Measurements from ENCODE around the gene LRMDA. TPM values are rescaled to one million over a fixed set of nuclear protein-coding genes. Genes with fewer than 3 reads are reported as not detected.
"Not testable (repeated sequence)": the region's sequence is repeated elsewhere in the genome, so short reads cannot be mapped to it uniquely, and the experiment has no call there.

The LRMDA gene
- total and polyA plus RNA-seq, 2 of the 13 experiments (the other 11 are each of a cell fraction or from before 2014, with no cell fraction given): 13.4 to 22.0 TPM

DNA sequence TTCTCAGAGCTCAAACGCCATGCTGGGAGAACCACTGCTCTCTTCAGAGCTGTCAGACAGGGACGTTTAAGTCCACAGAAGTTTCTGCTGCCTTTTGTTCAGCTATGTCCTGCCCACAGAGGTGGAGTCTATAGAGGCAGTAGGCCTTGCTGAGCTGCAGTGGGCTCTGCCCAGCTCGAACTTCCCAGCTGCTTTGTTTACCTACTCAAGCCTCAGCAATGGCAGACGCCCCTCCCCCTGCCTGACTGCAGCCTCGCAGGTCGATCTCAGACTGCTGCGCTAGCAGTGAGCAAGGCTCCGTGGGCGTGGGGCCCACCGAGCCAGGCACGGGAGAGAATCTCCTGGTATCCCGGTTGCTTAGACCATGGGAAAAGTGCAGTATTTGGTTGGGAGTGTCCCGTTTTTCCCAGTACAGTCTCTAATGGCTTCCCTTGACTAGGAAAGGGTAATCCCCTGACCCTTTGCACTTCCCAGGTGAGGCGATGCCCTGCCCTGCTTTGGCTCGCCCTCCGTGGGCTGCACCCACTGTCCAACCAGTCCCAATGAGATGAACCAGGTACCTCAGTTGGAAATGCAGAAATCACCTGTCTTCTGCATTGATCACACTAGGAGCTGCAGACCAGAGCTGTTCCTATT, 89.9 kb downstream of the LRMDA start (continued):
- TF ChIP-seq ZFP91 (CRISPR knock-in tag; IDR thresholded peaks at IDR 0.05; ENCODE audit: borderline replicate concordance) (peak; percentile 51; the same call in 1 of the 2 replicates), PPARG (CRISPR knock-in tag; conservative IDR thresholded peaks at IDR 0.05) (0 out of 2 replicates have a peak, but pooled peaks have one; percentile 46), KDM3A (CRISPR knock-in tag; IDR thresholded peaks at IDR 0.05; ENCODE audit: low read depth) (0 out of 2 replicates have a peak, but pooled peaks have one; percentile 46), YY1 (IDR thresholded peaks at IDR 0.05; ENCODE audit: insufficient read depth, insufficient replicate concordance, low read depth, low read length) (peak; percentile 60), HMG20B (CRISPR knock-in tag; conservative IDR thresholded peaks at IDR 0.05) (0 out of 2 replicates have a peak, but pooled peaks have one; percentile 51), FOXJ3 (CRISPR knock-in tag; IDR thresholded peaks at IDR 0.05; ENCODE audit: borderline replicate concordance) (peak; percentile 80), REL (CRISPR knock-in tag; conservative IDR thresholded peaks at IDR 0.05) (peak; percentile 52; the same call in 1 of the 2 replicates), ZNF501 (CRISPR knock-in tag; IDR thresholded peaks at IDR 0.05) (peak; percentile 62; the same call in 1 of the 2 replicates), DPF2 (CRISPR knock-in tag; IDR thresholded peaks at IDR 0.05; ENCODE audit: borderline replicate concordance, low read depth) (0 out of 2 replicates have a peak, but pooled peaks have one; percentile 11), CBX5 (CRISPR knock-in tag; IDR thresholded peaks at IDR 0.05; ENCODE audit: borderline replicate concordance) (peak; percentile 87; the same call in 1 of the 2 replicates), NCOA2 (CRISPR knock-in tag; IDR thresholded peaks at IDR 0.05) (0 out of 2 replicates have a peak, but pooled peaks have one; percentile 25), LCORL (CRISPR knock-in tag; IDR thresholded peaks at IDR 0.05) (peak; percentile 86), ZNF788 (CRISPR knock-in tag; IDR thresholded peaks at IDR 0.05; ENCODE audit: borderline replicate concordance) (0 out of 2 replicates have a peak, but pooled peaks have one; percentile 54)
- TF ChIP-seq, protein P1, sequence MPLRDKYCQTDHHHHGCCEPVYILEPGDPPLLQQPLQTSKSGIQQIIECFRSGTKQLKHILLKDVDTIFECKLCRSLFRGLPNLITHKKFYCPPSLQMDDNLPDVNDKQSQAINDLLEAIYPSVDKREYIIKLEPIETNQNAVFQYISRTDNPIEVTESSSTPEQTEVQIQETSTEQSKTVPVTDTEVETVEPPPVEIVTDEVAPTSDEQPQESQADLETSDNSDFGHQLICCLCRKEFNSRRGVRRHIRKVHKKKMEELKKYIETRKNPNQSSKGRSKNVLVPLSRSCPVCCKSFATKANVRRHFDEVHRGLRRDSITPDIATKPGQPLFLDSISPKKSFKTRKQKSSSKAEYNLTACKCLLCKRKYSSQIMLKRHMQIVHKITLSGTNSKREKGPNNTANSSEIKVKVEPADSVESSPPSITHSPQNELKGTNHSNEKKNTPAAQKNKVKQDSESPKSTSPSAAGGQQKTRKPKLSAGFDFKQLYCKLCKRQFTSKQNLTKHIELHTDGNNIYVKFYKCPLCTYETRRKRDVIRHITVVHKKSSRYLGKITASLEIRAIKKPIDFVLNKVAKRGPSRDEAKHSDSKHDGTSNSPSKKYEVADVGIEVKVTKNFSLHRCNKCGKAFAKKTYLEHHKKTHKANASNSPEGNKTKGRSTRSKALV (CRISPR knock-in tag; IDR thresholded peaks at IDR 0.05): 0 out of 2 replicates have a peak, but pooled peaks have one; percentile 21
- TF ChIP-seq, protein P2, sequence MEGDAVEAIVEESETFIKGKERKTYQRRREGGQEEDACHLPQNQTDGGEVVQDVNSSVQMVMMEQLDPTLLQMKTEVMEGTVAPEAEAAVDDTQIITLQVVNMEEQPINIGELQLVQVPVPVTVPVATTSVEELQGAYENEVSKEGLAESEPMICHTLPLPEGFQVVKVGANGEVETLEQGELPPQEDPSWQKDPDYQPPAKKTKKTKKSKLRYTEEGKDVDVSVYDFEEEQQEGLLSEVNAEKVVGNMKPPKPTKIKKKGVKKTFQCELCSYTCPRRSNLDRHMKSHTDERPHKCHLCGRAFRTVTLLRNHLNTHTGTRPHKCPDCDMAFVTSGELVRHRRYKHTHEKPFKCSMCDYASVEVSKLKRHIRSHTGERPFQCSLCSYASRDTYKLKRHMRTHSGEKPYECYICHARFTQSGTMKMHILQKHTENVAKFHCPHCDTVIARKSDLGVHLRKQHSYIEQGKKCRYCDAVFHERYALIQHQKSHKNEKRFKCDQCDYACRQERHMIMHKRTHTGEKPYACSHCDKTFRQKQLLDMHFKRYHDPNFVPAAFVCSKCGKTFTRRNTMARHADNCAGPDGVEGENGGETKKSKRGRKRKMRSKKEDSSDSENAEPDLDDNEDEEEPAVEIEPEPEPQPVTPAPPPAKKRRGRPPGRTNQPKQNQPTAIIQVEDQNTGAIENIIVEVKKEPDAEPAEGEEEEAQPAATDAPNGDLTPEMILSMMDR (CRISPR knock-in tag; IDR thresholded peaks at IDR 0.05): peak; percentile 32; the same call in 1 of the 2 replicates
- TF ChIP-seq, protein P3, sequence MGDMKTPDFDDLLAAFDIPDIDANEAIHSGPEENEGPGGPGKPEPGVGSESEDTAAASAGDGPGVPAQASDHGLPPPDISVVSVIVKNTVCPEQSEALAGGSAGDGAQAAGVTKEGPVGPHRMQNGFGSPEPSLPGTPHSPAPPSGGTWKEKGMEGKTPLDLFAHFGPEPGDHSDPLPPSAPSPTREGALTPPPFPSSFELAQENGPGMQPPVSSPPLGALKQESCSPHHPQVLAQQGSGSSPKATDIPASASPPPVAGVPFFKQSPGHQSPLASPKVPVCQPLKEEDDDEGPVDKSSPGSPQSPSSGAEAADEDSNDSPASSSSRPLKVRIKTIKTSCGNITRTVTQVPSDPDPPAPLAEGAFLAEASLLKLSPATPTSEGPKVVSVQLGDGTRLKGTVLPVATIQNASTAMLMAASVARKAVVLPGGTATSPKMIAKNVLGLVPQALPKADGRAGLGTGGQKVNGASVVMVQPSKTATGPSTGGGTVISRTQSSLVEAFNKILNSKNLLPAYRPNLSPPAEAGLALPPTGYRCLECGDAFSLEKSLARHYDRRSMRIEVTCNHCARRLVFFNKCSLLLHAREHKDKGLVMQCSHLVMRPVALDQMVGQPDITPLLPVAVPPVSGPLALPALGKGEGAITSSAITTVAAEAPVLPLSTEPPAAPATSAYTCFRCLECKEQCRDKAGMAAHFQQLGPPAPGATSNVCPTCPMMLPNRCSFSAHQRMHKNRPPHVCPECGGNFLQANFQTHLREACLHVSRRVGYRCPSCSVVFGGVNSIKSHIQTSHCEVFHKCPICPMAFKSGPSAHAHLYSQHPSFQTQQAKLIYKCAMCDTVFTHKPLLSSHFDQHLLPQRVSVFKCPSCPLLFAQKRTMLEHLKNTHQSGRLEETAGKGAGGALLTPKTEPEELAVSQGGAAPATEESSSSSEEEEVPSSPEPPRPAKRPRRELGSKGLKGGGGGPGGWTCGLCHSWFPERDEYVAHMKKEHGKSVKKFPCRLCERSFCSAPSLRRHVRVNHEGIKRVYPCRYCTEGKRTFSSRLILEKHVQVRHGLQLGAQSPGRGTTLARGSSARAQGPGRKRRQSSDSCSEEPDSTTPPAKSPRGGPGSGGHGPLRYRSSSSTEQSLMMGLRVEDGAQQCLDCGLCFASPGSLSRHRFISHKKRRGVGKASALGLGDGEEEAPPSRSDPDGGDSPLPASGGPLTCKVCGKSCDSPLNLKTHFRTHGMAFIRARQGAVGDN (CRISPR knock-in tag; IDR thresholded peaks at IDR 0.05): peak; percentile 94
- TF ChIP-seq LCORL (IDR thresholded peaks at IDR 0.05): not testable (repeated sequence)

Measured in HepG2 (cell line).